Measurements from ENCODE around the gene LRRC3C.

The LRRC3C gene

DNA sequence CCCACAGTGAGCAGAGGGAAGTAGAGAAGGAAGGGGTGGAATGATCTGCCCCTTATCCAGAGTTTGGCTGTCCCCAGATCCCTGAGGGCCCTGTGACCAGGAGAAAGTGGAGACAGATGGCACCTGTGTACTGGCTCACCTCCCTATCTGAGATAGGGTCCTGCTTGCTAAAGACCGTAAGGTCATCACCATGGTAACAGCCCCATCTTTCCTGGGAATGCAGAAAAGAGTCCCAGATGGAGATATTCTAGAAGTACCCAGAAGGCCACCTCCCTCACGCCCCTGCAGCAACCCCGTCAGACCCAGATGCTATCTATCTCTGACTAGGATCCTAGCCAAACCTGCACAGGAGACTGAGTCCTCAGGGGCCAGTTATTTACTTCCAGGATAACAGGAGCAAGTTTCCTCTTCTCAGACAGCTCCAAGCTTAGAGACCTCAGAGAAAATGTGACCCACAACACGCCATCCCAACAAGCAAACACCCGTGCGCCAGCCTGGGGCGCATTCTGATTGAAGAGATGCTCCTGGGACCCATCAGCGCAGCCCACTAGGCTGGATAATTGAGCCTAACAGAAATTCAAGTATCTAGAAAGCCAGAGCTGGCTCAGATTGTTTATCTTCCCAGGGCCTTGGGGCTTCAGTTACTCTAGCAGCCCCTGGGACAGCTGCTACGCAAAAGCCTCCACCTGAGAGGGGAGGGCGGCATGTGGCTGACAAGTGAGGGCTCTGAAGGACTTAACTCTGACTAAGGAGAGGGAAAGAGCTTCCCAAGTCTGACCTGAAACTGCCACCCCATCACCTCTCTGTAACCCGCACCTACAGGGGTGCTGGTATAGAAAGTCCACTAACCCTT is 2.0 kb upstream of the LRRC3C start:
- H3K9me3 ChIP-seq (ENCODE audit: insufficient read depth, low read depth, low read length): no peaks in the 10 kb centered on the region
- H3K4me1 ChIP-seq (ENCODE audit: insufficient read depth, low read length): peaks cover 26% of the 10 kb centered on the region
- H3K36me3 ChIP-seq (ENCODE audit: insufficient read depth, low read length): peaks cover 35% of the 10 kb centered on the region
- WGBS: 92% methylated on average over 11 of the region's 11 CpGs
- H3K4me3 ChIP-seq (ENCODE audit: low read length): 0 out of 2 replicates have a peak overlapping the region, but pooled peaks have one; percentile 87
- no peak overlapping the region for H3K9ac ChIP-seq (ENCODE audit: low read depth, low read length)
- no peaks in the 10 kb centered on the region for H3K27me3 ChIP-seq (ENCODE audit: insufficient read depth, low read length)
- no peak overlapping the region for H3K27ac ChIP-seq (ENCODE audit: low read depth, low read length)

DNA sequence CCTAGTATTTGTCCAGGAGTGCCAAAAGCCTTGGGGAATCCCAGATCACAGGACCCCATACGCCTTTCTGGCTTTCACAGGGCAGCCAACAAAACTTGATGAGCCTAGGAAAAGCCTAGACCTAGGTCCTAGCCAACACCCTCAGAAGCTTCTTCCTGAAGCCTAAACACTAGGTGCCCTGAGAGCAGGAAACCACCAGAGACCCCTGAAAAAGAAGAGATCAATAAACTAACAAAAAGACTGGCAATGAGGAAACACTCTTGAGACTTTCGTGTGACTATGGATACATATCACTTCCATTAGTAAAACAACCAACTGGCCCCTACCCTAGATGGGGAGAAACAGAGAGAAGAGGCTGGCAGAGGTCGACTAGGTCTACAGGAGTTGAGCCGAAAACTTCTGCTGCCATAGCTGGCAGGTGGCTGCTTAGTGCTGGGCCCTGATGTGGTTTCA is 1.4 kb upstream of the LRRC3C start:
- peaks cover 30% of the 10 kb centered on the region for H3K36me3 ChIP-seq (ENCODE audit: insufficient read depth, low read length)
- H3K4me1 ChIP-seq (ENCODE audit: insufficient read depth, low read length): peaks cover 26% of the 10 kb centered on the region
- no peaks in the 10 kb centered on the region for H3K27me3 ChIP-seq (ENCODE audit: insufficient read depth, low read length)
- H3K4me3 ChIP-seq (ENCODE audit: low read length): peak overlapping the region; percentile 87
- 72% methylated on average over 4 of the region's 4 CpGs for WGBS
- H3K9me3 ChIP-seq (ENCODE audit: insufficient read depth, low read depth, low read length): no peaks in the 10 kb centered on the region
- no peak overlapping the region for H3K9ac ChIP-seq (ENCODE audit: low read depth, low read length)
- no peak overlapping the region for H3K27ac ChIP-seq (ENCODE audit: low read depth, low read length)

DNA sequence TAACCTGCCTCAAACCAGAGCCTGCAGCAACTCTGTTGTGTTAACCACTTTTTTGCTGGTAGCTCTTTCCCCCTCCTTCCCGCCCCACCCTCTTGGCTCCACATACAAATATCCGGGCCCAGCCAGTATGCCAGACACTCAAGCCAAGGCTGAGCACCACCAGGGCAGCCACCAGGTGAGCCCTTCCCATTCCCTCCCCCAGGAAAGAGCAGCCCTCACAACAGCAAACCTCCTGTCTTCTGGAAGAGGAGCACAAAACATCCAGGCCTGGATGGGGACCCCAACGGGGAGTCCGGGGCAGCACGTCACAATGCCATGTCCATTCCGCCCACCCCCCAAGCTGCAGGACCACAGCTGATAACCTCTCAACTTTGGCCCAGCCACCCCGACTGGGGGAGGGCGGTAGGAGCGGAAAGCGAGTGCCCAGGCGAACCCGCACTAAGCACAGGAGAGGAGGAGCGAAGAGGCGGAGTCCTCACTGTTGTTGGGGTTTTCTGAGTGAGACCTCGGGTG is 888 bp upstream of the LRRC3C start:
- H3K36me3 ChIP-seq (ENCODE audit: insufficient read depth, low read length): peaks cover 25% of the 10 kb centered on the region
- peak overlapping the region; percentile 87 for H3K4me3 ChIP-seq (ENCODE audit: low read length)
- H3K9me3 ChIP-seq (ENCODE audit: insufficient read depth, low read depth, low read length): no peaks in the 10 kb centered on the region
- peaks cover 26% of the 10 kb centered on the region for H3K4me1 ChIP-seq (ENCODE audit: insufficient read depth, low read length)
- peak overlapping the region; percentile 74 for H3K9ac ChIP-seq (ENCODE audit: low read depth, low read length)
- H3K27me3 ChIP-seq (ENCODE audit: insufficient read depth, low read length): no peaks in the 10 kb centered on the region
- 6% methylated on average over 15 of the region's 15 CpGs for WGBS
- peak overlapping the region; percentile 82 for H3K27ac ChIP-seq (ENCODE audit: low read depth, low read length)

DNA sequence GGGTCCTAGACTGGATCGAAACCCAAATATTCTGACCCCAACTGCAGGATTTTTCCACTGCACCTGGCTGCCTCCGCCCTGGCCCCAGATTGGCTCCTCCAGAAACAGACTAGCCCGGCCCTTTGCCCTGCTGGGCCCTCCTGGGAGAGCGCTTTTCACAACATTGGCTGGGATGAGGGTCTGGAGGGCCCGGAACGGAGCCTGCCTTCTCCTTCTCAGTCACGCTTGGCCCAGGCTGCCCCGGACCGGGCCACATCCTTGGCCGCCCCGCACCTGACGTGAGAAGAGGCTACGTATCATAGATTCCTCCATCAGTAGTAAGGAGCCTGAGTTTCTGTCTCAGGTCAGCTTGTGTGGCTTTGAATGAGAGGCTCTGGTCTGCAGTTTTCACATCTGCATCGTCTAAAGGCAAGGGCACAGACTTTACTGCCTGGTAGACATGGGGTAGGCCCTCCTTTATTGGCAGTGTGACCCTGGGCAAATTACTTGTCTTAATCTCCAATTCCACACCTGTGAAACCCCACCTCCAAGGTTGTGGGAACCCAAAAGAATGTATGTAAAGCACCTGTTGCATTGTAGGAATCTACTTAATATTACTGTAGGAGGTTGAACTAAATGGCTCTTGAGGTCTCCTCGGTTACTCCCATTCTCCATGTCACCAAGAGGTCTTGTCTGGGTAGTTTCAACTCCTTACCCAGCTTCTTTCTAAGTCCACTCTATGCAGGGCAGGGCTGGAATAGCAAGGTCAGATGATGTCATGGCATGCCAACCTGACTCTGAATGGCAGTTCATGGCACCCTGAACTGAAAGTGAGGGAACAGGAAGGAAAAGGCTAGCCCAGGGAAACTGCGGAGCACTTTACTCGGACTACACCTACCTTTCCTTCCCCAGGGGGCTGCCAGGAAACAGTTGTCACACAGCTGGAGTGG is 661 bp downstream of the LRRC3C start:
- WGBS: 48% methylated on average over 17 of the region's 17 CpGs
- Histone ChIP-seq H3K9ac (ENCODE audit: low read depth, low read length) (peak overlapping the region; percentile 75), H3K27me3 (ENCODE audit: insufficient read depth, low read length) (no peaks in the 10 kb centered on the region), H3K36me3 (ENCODE audit: insufficient read depth, low read length) (peaks cover 10% of the 10 kb centered on the region), H3K9me3 (ENCODE audit: insufficient read depth, low read depth, low read length) (no peaks in the 10 kb centered on the region), H3K27ac (ENCODE audit: low read depth, low read length) (peak overlapping the region; percentile 42; the same call in 1 of the 2 replicates), H3K4me1 (ENCODE audit: insufficient read depth, low read length) (peaks cover 26% of the 10 kb centered on the region), H3K4me3 (ENCODE audit: low read length) (peak overlapping the region; percentile 87)

DNA sequence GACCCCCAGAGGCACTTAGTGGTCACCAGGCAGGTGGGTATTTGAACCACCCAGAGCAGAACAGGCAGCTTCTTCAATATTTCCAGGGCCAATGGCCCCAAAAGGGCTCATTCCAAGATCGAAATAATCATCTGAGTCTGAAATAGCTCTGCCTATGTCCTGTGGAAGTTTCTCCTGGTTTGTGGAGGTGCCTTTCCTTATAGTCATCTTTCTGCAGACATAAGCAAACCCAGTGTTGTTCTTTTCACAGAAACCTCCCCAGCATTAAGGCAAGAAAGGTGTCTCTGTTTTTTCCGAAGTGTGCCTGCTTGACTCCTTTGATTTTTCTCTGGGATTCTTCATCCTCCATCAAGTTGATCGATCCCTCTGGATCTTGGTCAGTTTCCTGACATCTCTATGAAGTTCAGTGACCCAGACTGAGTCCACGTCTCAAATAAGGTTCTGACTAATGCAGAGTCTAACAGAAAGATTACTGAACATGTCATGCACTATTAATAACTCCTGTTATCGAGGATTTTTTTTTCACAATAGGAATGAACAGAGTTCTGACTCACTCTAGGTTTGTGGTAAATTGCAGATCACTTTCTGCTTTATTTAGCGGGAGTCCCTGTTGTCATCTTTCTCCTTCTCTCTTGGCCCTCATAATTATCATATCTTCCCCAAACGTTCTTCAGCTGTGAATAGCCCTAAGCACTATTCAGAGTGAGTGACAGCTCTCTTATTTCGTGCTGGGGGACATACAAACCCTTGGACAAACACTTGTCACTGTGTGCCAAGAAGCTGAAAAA is 1.5 kb downstream of the LRRC3C start:
- H3K27ac ChIP-seq (ENCODE audit: low read depth, low read length): no peak overlapping the region
- H3K9me3 ChIP-seq (ENCODE audit: insufficient read depth, low read depth, low read length): no peaks in the 10 kb centered on the region
- 87% methylated on average over 8 of the region's 8 CpGs for WGBS
- peaks cover 28% of the 10 kb centered on the region for H3K4me1 ChIP-seq (ENCODE audit: insufficient read depth, low read length)
- H3K27me3 ChIP-seq (ENCODE audit: insufficient read depth, low read length): no peaks in the 10 kb centered on the region
- H3K9ac ChIP-seq (ENCODE audit: low read depth, low read length): no peak overlapping the region
- H3K36me3 ChIP-seq (ENCODE audit: insufficient read depth, low read length): peaks cover 1% of the 10 kb centered on the region; the same call in 1 of the 2 replicates
- no peak overlapping the region for H3K4me3 ChIP-seq (ENCODE audit: low read length)

DNA sequence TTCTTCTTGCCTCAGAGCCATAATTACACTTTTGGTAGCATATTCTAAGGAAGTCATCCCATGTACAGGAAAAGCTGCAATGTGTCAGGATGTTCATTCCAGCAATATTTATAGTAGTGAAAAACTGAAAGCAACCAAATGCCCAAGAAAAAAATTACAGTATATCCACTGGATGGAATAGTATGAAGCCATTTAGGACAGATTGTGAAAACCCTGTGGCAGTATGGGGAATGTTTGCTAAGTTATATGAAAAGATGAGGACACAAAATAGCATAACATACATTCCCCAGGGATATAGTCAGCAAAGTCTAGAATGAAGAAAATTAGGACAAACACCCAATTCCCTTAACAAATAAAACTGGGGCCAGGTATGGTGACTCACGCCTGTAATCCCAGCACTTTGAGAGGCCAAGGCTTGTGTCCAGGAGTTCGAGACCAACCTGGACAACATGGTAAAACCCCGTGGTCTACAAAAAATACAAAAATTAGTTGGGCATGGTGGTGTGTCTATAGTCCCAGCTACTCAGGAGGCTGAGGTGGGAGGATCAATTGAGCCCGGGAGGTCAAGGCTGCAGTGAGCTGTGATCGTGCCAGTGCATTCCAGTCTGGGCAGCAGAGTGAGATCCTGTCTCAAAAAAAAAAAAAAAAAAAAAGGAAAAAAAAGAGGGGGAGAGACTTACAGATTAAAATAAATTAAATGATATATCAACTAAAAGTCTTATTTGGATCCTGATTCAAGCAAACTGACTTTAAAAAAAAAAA is 2.3 kb downstream of the LRRC3C start:
- no peaks in the 10 kb centered on the region for H3K36me3 ChIP-seq (ENCODE audit: insufficient read depth, low read length)
- peaks cover 29% of the 10 kb centered on the region for H3K4me1 ChIP-seq (ENCODE audit: insufficient read depth, low read length)
- WGBS: 94% methylated on average over 5 of the region's 5 CpGs
- no peak overlapping the region for H3K27ac ChIP-seq (ENCODE audit: low read depth, low read length)
- no peaks in the 10 kb centered on the region for H3K9me3 ChIP-seq (ENCODE audit: insufficient read depth, low read depth, low read length)
- no peak overlapping the region for H3K9ac ChIP-seq (ENCODE audit: low read depth, low read length)
- H3K4me3 ChIP-seq (ENCODE audit: low read length): no peak overlapping the region
- H3K27me3 ChIP-seq (ENCODE audit: insufficient read depth, low read length): no peaks in the 10 kb centered on the region

DNA sequence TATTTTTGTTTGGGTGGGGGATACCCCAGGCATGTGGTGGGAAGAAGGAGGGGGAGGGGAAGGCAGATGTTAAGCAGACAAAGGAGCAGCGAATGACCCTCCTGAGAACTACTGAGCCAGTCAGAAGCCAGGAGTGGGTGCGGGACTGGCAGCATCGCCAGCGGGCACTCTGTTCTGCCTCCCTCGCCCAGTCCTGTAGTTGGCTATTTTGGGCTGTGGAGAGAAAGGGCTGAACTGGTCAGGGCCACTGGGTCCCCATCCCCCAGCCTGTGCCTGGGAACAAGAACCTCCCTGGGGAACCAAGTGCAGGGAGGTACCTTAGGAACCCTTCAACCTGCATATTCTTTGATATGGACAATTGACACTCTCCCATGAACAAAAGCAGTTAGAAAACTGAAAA is 6.4 kb downstream of the LRRC3C start:
- no peak overlapping the region for H3K4me3 ChIP-seq (ENCODE audit: low read length)
- no peaks in the 10 kb centered on the region for H3K9me3 ChIP-seq (ENCODE audit: insufficient read depth, low read depth, low read length)
- 74% methylated on average over 5 of the region's 5 CpGs for WGBS
- peaks cover 8% of the 10 kb centered on the region; the same call in 1 of the 2 replicates for H3K4me1 ChIP-seq (ENCODE audit: insufficient read depth, low read length)
- no peaks in the 10 kb centered on the region for H3K27me3 ChIP-seq (ENCODE audit: insufficient read depth, low read length)
- H3K36me3 ChIP-seq (ENCODE audit: insufficient read depth, low read length): no peaks in the 10 kb centered on the region
- H3K9ac ChIP-seq (ENCODE audit: low read depth, low read length): no peak overlapping the region
- no peak overlapping the region for H3K27ac ChIP-seq (ENCODE audit: low read depth, low read length)

DNA sequence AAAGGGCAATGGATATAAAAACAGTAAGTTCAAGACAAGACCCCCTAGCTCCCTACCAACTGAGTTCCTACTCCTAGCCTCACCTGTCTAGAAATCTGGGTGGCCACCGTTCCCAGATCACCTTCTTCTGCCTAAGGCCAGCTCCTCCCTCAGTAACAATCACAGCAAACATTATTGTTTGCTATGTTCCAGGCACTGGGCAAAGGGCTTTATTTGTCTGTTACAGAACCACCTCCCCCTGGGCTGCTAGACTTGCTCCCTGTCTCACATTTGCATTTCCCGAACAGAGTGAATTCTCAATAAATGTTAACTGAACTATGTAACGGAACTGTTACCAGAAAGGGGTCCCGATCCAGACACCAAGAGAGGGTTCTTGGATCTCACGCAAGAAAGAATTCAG is 6.8 kb downstream of the LRRC3C start:
- Histone ChIP-seq H3K9me3 (ENCODE audit: insufficient read depth, low read depth, low read length) (no peaks in the 10 kb centered on the region), H3K9ac (ENCODE audit: low read depth, low read length) (no peak overlapping the region), H3K4me1 (ENCODE audit: insufficient read depth, low read length) (peaks cover 8% of the 10 kb centered on the region; the same call in 1 of the 2 replicates), H3K36me3 (ENCODE audit: insufficient read depth, low read length) (no peaks in the 10 kb centered on the region), H3K4me3 (ENCODE audit: low read length) (no peak overlapping the region), H3K27ac (ENCODE audit: low read depth, low read length) (no peak overlapping the region), H3K27me3 (ENCODE audit: insufficient read depth, low read length) (no peaks in the 10 kb centered on the region)
- 82% methylated on average over 5 of the region's 5 CpGs for WGBS

DNA sequence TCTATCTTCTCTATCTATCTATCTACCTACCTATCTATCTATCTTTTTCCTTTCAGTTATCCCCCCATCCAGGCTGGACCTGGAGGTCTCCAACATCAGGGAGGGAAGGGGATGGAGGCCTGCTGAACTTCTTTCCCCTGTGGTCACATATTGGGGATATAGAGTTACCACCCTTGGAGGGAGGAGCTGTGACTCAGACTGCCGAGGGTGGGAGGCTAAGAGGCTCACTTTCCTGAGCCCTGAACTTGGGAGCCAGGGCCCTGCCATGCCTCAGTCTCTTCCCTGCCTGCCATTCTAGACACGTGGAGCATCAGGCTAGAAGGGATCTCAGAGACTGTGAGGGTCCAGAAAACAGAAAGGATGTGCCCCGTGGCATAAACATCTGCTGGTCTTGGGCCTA is 8.4 kb downstream of the LRRC3C start:
- Histone ChIP-seq H3K9me3 (ENCODE audit: insufficient read depth, low read depth, low read length) (no peaks in the 10 kb centered on the region), H3K9ac (ENCODE audit: low read depth, low read length) (no peak overlapping the region), H3K36me3 (ENCODE audit: insufficient read depth, low read length) (no peaks in the 10 kb centered on the region), H3K4me1 (ENCODE audit: insufficient read depth, low read length) (peaks cover 8% of the 10 kb centered on the region; the same call in 1 of the 2 replicates), H3K27ac (ENCODE audit: low read depth, low read length) (no peak overlapping the region), H3K27me3 (ENCODE audit: insufficient read depth, low read length) (no peaks in the 10 kb centered on the region), H3K4me3 (ENCODE audit: low read length) (no peak overlapping the region)
- WGBS: 80% methylated on average over 3 of the region's 3 CpGs

DNA sequence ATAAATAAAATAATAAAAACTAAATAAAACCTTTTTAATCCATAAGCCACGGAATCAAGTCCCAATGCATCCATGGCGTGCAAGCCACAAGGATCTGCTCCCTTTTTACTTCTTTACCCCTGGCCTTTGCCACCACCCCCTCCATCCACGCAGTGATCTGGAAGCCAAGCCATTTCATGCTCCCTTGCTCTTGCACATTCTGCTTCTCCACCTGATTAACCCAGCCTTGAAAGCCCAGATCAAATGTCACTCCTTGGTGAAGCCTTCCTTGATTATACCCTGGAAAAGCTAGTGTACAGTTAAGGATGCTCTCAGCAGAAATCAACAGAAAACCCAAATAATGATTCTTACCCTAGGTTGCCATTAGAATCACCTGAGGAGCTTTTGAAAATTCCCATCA is 9.9 kb downstream of the LRRC3C start:
- Histone ChIP-seq H3K36me3 (ENCODE audit: insufficient read depth, low read length) (no peaks in the 10 kb centered on the region), H3K4me3 (ENCODE audit: low read length) (no peak overlapping the region), H3K4me1 (ENCODE audit: insufficient read depth, low read length) (peaks cover 8% of the 10 kb centered on the region; the same call in 1 of the 2 replicates), H3K27ac (ENCODE audit: low read depth, low read length) (no peak overlapping the region), H3K27me3 (ENCODE audit: insufficient read depth, low read length) (no peaks in the 10 kb centered on the region), H3K9me3 (ENCODE audit: insufficient read depth, low read depth, low read length) (no peaks in the 10 kb centered on the region), H3K9ac (ENCODE audit: low read depth, low read length) (no peak overlapping the region)
- 94% methylated on average over 3 of the region's 3 CpGs for WGBS
